ENCODE results near the gene MYO1B. TPM values are rescaled to one million over a fixed set of nuclear protein-coding genes. Genes with fewer than 3 reads are reported as not detected.

MYO1B gene
- total and polyA plus RNA-seq, 2 of the 8 experiments (the other 6 are each of a cell fraction or from before 2014, with no cell fraction given), result 15.5 to 61.2 TPM

- no peak for TF ChIP-seq CHD7 (IDR thresholded peaks at IDR 0.05; ENCODE audit: insufficient replicate concordance, low read length)
- no peak for TF ChIP-seq HDAC2 (IDR thresholded peaks at IDR 0.05; ENCODE audit: borderline replicate concordance in 1 of 2, low read depth in 2 of 2, low read length in 2 of 2)
Observed at GRCh38 chr2:191385416-191386160, 140.4 kb downstream of the MYO1B start (continued).

All from H1 (cell line).